HEK293T (cell line): ENCODE results near the gene ATP2B2.

ENCODE experiments used
- CTCF ChIA-PET: fragments of 350-600 bp; formaldehyde crosslinking; extraction: SDS; loops from one replicate; lab custom pipeline; 2021; ENCODE audit warnings: antibody characterized with exemption, inconsistent platforms; lab: Yijun Ruan, JAX
- POLR2A ChIA-PET: fragments of 350-600 bp; formaldehyde crosslinking; extraction: SDS; loops from one replicate; lab custom pipeline; 2020; ENCODE audit warnings: antibody characterized with exemption, inconsistent platforms; lab: Yijun Ruan, JAX
- DNase-seq: peaks from one replicate; pipeline ENCODE4 v3.0.0; 2012; ENCODE audit warnings: mixed read lengths; ENCODE audit errors: extremely low spot score
- ARNT ChIP-seq: fragments of 450-650 bp; IDR thresholded peaks from 2 replicates; pipeline ENCODE4 v1.6.1; 2017; ENCODE audit warnings: mild to moderate bottlenecking
- BHLHE40 ChIP-seq: fragments of 450-650 bp; IDR thresholded peaks from 2 replicates; pipeline ENCODE4 v1.6.1; 2016; ENCODE audit warnings: mild to moderate bottlenecking, moderate library complexity, borderline replicate concordance
- CTBP1 ChIP-seq: fragments of 450-650 bp; IDR thresholded peaks from 2 replicates; pipeline ENCODE4 v1.6.1; 2016; ENCODE audit warnings: borderline replicate concordance
- ELF4 ChIP-seq: fragments of 450-650 bp; IDR thresholded peaks from 2 replicates; pipeline ENCODE4 v1.6.1; 2017; ENCODE audit warnings: antibody characterized with exemption
- FOXA1 ChIP-seq: fragments of 450-650 bp; IDR thresholded peaks from 2 replicates; pipeline ENCODE4 v1.6.1; 2016; ENCODE audit warnings: mild to moderate bottlenecking
- FOXK2 ChIP-seq: fragments of 450-650 bp; IDR thresholded peaks from 2 replicates; pipeline ENCODE4 v1.6.1; 2016; ENCODE audit warnings: mild to moderate bottlenecking
- FOXM1 ChIP-seq: fragments of 450-650 bp; IDR thresholded peaks from 2 replicates; pipeline ENCODE4 v1.6.1; 2017; ENCODE audit warnings: mild to moderate bottlenecking, borderline replicate concordance
- HDGF ChIP-seq: fragments of 450-650 bp; IDR thresholded peaks from 2 replicates; pipeline ENCODE4 v1.6.1; 2017; ENCODE audit warnings: antibody characterized with exemption, borderline replicate concordance
- L3MBTL2 ChIP-seq: fragments of 450-650 bp; conservative IDR thresholded peaks from 2 replicates; pipeline ENCODE4 v1.6.1; 2016; ENCODE audit warnings: mild to moderate bottlenecking
- LEF1 ChIP-seq: fragments of 450-650 bp; IDR thresholded peaks from 2 replicates; pipeline ENCODE4 v1.6.1; 2017; ENCODE audit warnings: mild to moderate bottlenecking, borderline replicate concordance
- NFRKB ChIP-seq: fragments of 450-650 bp; IDR thresholded peaks from 2 replicates; pipeline ENCODE4 v1.6.1; 2016; ENCODE audit warnings: mild to moderate bottlenecking, moderate library complexity
- PKNOX1 ChIP-seq: fragments of 450-650 bp; IDR thresholded peaks from 2 replicates; pipeline ENCODE4 v1.6.1; 2016
- SP1 ChIP-seq: fragments of 450-650 bp; IDR thresholded peaks from 2 replicates; pipeline ENCODE4 v1.6.1; 2017
- SUZ12 ChIP-seq: fragments of 450-650 bp; IDR thresholded peaks from 2 replicates; pipeline ENCODE4 v1.6.1; 2016; ENCODE audit warnings: mild to moderate bottlenecking
- TARDBP ChIP-seq: fragments of 450-650 bp; IDR thresholded peaks from 2 replicates; pipeline ENCODE4 v1.6.1; 2016
- ZNF384 ChIP-seq: fragments of 450-650 bp; IDR thresholded peaks from 2 replicates; pipeline ENCODE4 v1.6.1; 2016

Gene ATP2B2

GRCh38 chr3:10508235-10508618 lies 2.8 kb upstream of the ATP2B2 start:
- POLR2A ChIA-PET = no interaction called here

GRCh38 chr3:10507331-10507730 lies 1.9 kb upstream of the ATP2B2 start:
- ChIA-PET POLR2A (no interaction called here), CTCF (no interaction called here)
- DNase-seq = no peak
- TF ChIP-seq NFRKB (no peak), FOXA1 (no peak), ZNF384 (no peak), SP1 (no peak), L3MBTL2 (no peak), SUZ12 (no peak), CTBP1 (no peak), FOXK2 (no peak), PKNOX1 (no peak), ARNT (no peak), FOXM1 (no peak), TARDBP (no peak), ELF4 (no peak), LEF1 (no peak)

More at GRCh38 chr3:10508235-10508618, 2.8 kb upstream of the ATP2B2 start:
- CTCF ChIA-PET = no interaction called here
- TF ChIP-seq FOXA1 = no peak
- TF ChIP-seq ZNF384 = no peak
- no peak for TF ChIP-seq L3MBTL2
- no peak for TF ChIP-seq ELF4
- no peak for DNase-seq

DNA sequence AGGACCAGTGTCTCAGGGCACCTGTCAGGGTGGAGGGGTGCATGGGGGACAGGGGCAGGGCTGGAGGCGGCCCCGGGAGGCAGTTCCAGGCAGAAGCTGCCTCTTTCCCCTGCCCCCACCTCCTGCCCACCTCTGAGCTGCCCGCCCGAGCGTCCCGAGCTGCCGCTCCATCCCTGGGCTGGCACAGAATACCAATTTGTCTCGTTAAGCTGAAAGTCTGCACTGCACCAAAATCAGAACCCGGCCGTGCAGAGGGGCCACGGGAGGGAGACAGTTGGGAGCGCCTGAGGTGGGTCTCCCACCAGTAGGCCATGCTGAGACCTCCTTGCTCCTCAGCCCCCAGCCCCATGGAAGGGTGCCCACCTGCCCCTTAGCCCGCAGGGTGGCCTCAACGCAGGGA lies 1.3 kb upstream of the ATP2B2 start:
- ChIA-PET POLR2A (no interaction called here), CTCF (no interaction called here)
- no peak for DNase-seq
- no peak for TF ChIP-seq HDGF
- no peak for TF ChIP-seq LEF1
- no peak for TF ChIP-seq PKNOX1
- TF ChIP-seq TARDBP = no peak
- TF ChIP-seq NFRKB = no peak
- no peak for TF ChIP-seq ARNT
- TF ChIP-seq SP1 = no peak
- TF ChIP-seq ZNF384 = no peak

- ChIA-PET CTCF (no interaction called here), POLR2A (no interaction called here)
- DNase-seq = no peak
- no peak for TF ChIP-seq L3MBTL2
- TF ChIP-seq BHLHE40 = no peak
- no peak for TF ChIP-seq LEF1
- TF ChIP-seq FOXA1 = no peak
- TF ChIP-seq FOXK2 = no peak
- no peak for TF ChIP-seq NFRKB
- TF ChIP-seq SUZ12 = no peak
- no peak for TF ChIP-seq ZNF384
- TF ChIP-seq PKNOX1 = no peak
- TF ChIP-seq TARDBP = no peak
- TF ChIP-seq CTBP1 = no peak
- TF ChIP-seq SP1 = no peak
- no peak for TF ChIP-seq ARNT
- TF ChIP-seq ELF4 = no peak
- no peak for TF ChIP-seq FOXM1
- no peak for TF ChIP-seq HDGF
Observed at GRCh38 chr3:10505791-10506585, 602 bp upstream of the ATP2B2 start.

- TF ChIP-seq BHLHE40 (no peak), ELF4 (no peak), ZNF384 (no peak), SP1 (no peak), FOXM1 (no peak), LEF1 (no peak), PKNOX1 (no peak), SUZ12 (no peak), ARNT (no peak), FOXK2 (no peak), HDGF (no peak), TARDBP (no peak), CTBP1 (no peak), FOXA1 (no peak), L3MBTL2 (no peak), NFRKB (no peak)
- CTCF ChIA-PET = no interaction called here
- no peak for DNase-seq
- POLR2A ChIA-PET = no interaction called here
Observed at GRCh38 chr3:10504171-10505049, 976 bp downstream of the ATP2B2 start.
